OCI-LY1 (cell line): ENCODE measurements around the gene FOXC1.
A peak's percentile ranks its signal among the peaks of the same experiment; 100 is the strongest.

Experiments
- CTCF ChIP-seq: fragments of 200-600 bp; sonication (generic), shearing (Covaris generic); IDR thresholded peaks from 2 replicates; pipeline ENCODE4 v1.5.1; 2017; ENCODE audit warnings: mild to moderate bottlenecking, antibody characterized with exemption, low read length, moderate library complexity, mixed read lengths
- EZH2 ChIP-seq: fragments of 200-600 bp; sonication (generic), shearing (Covaris generic); IDR thresholded peaks from 2 replicates; pipeline ENCODE4 v1.8.0; 2017; ENCODE audit warnings: borderline replicate concordance, mixed run types, mild to moderate bottlenecking, antibody characterized with exemption, low read length, moderate library complexity, mixed read lengths

DNA sequence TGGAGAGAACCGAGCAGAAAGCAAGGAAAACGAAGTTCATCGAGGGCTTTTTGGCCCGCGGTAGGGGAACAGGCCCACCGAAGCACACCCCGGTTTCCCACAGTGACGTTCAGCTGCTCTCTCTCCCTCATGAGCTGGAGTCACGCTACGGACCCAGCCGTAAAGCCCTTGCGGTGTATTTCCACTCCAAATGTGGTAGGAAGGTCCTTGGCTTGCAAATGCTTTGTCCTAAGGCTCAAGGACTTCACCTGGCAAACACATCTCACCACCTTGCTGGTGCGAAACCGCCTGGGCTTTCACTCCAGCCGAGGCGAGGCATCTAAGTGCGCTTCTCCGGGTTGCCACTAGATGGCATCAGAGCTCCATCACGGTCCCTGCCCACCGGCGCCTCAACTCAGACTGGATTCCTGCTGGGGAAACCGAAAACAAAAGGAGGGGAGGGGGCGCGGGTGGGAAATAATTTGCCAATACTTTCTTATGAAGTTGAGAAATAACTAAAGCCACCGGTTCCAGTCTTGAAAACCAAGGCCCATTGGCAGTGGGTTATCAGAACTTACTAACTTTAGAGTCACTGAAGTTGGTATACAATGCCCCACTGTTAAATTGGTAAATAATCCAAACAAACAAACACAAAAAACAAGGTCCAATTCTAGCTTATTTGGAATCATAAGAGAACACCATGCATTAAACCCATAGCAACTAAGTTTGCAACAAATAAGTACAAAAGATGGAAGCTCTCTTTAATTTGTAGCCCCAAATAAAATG lies 13.4 kb upstream of the FOXC1 start:
- TF ChIP-seq CTCF (peak; percentile 95), EZH2 (no peak)
